GM18511 (cell line): ENCODE measurements around the gene NFIX.
"Not testable (repeated sequence)": the region's sequence is repeated elsewhere in the genome, so short reads cannot be mapped to it uniquely, and the experiment has no call there.

Source experiments
- ATAC-seq: cut with Tn5 transposase; IDR thresholded peaks from one replicate; pipeline ENCODE4 v1.9.1; 2021; ENCODE audit warnings: mild to moderate bottlenecking, moderate library complexity; ENCODE audit not compliant: unreplicated experiment

The NFIX gene

DNA sequence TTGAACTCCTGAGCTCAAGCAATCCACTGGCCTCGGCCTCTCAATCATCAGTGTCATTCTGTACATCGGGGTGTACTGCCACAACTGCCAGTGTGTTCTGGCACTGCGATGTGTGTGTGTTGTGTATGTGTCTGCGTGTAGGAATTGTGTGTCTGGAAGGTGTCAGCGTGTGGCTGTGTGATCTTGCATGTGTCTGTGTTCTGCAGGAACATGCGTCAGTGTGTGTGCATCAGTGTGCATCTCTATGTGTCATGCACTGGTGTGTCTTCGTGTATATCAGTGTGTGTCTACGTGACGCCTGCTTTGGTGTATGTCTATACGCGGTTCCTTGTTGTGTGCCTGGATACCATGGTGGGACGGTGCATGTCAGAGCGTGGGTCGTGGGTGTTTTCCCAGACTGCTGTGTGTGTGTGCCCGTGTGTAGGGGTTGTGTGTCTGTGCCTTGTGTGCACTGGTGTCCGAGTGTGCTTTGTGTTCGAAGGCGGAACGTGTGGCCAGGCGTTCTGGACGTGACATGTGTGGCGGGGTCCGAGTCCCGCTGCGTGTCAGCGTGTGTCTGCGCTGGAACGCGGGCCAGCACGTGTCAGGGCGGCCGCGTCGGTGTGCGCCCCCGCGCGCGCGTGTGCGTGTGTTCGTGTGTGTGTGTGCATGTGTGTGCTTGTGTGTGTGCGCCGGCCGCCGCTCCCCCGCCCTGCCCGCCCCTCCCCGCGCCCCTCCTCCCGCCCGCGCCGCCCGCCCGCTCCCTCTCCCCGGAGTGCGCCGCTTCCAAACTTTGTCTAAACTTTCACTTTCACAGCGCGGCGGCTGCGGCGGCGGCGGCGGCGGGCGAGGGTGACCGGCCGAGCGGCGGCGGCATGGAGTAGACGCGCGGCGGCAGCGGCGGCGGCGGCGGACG lies at the start of gene NFIX:
NFIX (plus strand) TSS at position 775 of the 895 bp plus-strand sequence. CDS start 363 bp downstream, outside the sequence.
- ATAC-seq: no peak

GRCh38 chr19:12945479-12946091 lies 49.7 kb upstream of the NFIX start, which contains the start of gene RAD23A:
Gene RAD23A (plus strand): TSS chr19:12945862. CDS start chr19:12945949, 87 bp downstream.
- peak; percentile 86 for ATAC-seq

DNA sequence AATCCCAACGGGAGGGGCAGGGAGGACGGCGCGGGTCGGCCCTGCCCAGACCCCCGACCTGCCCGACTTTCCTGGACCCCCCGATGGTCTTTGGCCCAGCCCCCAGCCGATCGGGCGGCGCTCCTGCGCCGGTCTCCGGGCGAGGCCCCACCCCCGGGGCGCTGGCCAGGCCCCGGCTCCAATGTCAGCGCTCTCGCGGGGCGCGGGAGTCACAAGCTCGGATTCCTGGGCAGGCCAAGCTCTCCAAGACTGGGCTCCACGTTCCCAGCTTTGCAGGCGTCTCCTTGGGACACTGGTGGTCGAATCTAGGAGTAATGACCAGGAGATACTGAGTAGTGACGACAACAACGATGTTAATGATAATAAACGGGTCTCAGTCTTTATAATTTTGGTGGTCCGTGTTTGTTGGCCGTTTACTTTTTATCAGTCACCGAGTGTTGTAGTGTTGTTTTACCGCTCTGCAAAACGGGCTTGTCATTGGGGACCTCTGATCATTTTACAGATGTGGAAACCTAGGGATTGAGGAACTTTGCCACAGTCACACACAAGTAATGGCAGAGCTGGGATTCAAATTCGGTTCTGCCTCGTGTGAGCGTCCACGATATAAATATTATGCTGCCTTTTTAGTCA lies 49.1 kb upstream of the NFIX start:
- ATAC-seq: peak; percentile 38

- ATAC-seq: no peak
Measured at GRCh38 chr19:12946731-12947496, 48.4 kb upstream of the NFIX start.

DNA sequence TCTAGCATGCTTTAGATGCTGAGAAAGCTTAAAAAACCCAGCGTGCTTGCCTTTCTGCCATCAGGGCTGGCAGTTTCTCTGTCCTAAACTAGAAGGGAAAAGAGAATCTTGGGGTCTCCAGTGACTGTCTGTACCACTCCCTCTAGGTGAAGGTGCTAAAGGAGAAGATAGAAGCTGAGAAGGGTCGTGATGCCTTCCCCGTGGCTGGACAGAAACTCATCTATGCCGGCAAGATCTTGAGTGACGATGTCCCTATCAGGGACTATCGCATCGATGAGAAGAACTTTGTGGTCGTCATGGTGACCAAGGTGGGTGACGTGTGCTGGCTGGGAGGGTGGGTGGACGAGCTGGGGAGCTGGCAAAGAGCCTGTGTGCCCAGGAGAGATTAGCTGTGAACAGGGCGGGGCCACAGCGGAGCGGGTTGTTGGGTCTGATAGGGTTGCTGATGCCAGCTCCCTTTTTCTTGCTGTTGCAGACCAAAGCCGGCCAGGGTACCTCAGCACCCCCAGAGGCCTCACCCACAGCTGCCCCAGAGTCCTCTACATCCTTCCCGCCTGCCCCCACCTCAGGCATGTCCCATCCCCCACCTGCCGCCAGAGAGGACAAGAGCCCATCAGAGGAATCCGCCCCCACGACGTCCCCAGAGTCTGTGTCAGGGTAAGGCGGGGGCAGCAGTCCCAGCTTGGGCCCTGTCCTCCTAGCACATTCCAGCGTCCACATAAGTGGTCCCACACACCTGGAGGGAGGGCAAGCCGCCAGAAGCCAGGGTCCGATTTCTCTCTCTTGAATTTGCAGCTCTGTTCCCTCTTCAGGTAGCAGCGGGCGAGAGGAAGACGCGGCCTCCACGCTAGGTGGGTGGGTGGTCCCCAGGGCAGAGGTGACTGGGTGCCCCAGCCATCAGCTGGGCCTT lies 47.3 kb upstream of the NFIX start:
- ATAC-seq: no peak

- ATAC-seq: no peak
Measured at GRCh38 chr19:12948612-12949362, 46.5 kb upstream of the NFIX start.

DNA sequence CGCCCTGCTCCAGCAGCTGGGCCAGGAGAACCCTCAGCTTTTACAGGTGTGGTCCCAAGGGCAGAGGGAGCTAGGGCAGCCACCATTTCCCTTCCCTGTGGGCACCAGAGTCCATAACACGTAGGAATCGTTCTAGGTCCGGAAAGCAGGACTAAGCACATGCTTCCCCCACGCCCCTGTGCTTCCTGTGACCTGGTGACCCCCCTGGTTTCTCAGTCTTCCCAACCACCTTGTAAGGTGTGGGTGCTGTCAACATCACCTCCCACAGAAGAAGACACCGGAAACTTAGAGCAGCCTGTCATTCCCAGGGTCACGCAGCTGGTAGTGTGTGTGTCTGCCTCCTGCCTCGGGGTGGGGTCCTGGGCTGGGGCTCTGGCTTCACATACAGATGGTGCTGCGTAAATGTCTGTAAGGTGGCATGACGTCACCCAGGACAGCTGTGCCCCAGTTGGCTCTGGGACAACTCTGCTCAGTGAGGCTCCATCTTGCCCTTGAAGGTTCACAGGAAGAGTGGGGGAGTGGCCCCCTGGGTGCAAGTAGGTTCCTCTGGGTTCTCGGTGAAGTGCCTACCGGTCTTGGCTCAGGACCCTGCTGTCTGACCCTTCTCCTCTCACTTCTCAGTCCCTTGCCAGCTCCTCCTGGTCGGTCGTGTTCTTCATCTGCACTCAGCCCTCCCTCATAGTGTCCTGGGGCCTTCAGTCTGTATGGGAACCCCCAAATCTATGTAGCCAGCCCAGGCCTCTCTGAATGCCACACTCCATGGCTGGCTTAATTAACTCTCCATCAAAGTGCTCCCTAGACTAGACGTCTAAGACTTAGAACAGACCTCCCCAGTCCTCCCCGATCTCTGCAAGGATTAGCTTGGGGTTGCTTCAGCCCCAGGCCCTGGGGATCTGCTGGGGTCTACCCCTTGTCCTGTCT lies 45.7 kb upstream of the NFIX start:
- no peak for ATAC-seq

- ATAC-seq: not testable (repeated sequence)
Measured at GRCh38 chr19:12952050-12952449, 43.2 kb upstream of the NFIX start.

GRCh38 chr19:12952488-12953137 lies 42.7 kb upstream of the NFIX start:
- no peak for ATAC-seq

- no peak for ATAC-seq
Measured at GRCh38 chr19:12953138-12953798, 42.0 kb upstream of the NFIX start.

GRCh38 chr19:12953799-12954611 lies 41.3 kb upstream of the NFIX start:
- ATAC-seq: no peak

- no peak for ATAC-seq
Measured at GRCh38 chr19:12954612-12954962, 40.7 kb upstream of the NFIX start.

GRCh38 chr19:12955575-12955974 lies 39.7 kb upstream of the NFIX start:
- ATAC-seq: not testable (repeated sequence)

GRCh38 chr19:12955996-12956395 lies 39.3 kb upstream of the NFIX start:
- ATAC-seq: no peak

GRCh38 chr19:12956446-12957388 lies 38.6 kb upstream of the NFIX start, which contains the start of gene GADD45GIP1:
Gene GADD45GIP1 (minus strand): TSS chr19:12957223. CDS start chr19:12957212, 11 bp downstream.
- peak; percentile 69 for ATAC-seq
